ENCODE measurements around the gene ALG14. TPM values are rescaled to one million over a fixed set of nuclear protein-coding genes. Genes with fewer than 3 reads are reported as not detected.

The ALG14 gene
- total RNA-seq, 1 experiment from 2014 or later, result 5.7 TPM

- DNase-seq (ENCODE audit: low read depth, low spot score), result no peak
- BruUV-seq (replicated peaks), result no TSS peak
- no peak for TF ChIP-seq TCF7L2 (IDR thresholded peaks at IDR 0.05; ENCODE audit: borderline replicate concordance, extremely low read depth, insufficient read depth, insufficient read length)
- no peak for TF ChIP-seq FOSL1 (IDR thresholded peaks at IDR 0.05; ENCODE audit: low read depth)
- TF ChIP-seq SP1 (IDR thresholded peaks at IDR 0.05; ENCODE audit: low read depth), result no peak
- no peak for TF ChIP-seq YY1 (IDR thresholded peaks at IDR 0.05; ENCODE audit: extremely low read depth, insufficient replicate concordance, low read depth, low read length)
- no peak for TF ChIP-seq EZH2phosphoT487 (IDR thresholded peaks at IDR 0.05; ENCODE audit: borderline replicate concordance)
- no peak for TF ChIP-seq CBX3 (IDR thresholded peaks at IDR 0.05; ENCODE audit: low read depth)
- TF ChIP-seq, protein P1, sequence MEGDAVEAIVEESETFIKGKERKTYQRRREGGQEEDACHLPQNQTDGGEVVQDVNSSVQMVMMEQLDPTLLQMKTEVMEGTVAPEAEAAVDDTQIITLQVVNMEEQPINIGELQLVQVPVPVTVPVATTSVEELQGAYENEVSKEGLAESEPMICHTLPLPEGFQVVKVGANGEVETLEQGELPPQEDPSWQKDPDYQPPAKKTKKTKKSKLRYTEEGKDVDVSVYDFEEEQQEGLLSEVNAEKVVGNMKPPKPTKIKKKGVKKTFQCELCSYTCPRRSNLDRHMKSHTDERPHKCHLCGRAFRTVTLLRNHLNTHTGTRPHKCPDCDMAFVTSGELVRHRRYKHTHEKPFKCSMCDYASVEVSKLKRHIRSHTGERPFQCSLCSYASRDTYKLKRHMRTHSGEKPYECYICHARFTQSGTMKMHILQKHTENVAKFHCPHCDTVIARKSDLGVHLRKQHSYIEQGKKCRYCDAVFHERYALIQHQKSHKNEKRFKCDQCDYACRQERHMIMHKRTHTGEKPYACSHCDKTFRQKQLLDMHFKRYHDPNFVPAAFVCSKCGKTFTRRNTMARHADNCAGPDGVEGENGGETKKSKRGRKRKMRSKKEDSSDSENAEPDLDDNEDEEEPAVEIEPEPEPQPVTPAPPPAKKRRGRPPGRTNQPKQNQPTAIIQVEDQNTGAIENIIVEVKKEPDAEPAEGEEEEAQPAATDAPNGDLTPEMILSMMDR (IDR thresholded peaks at IDR 0.05 in 2 of 3, conservative IDR thresholded peaks at IDR 0.05 in 1 of 3; ENCODE audit: borderline replicate concordance in 1 of 3, insufficient read depth in 1 of 3, low read depth in 2 of 3, low read length in 2 of 3), result no peak
- no peak for TF ChIP-seq EGR1 (IDR thresholded peaks at IDR 0.05; ENCODE audit: low read depth)
- TF ChIP-seq JUND (IDR thresholded peaks at IDR 0.05), result no peak
- TF ChIP-seq POLR2A (IDR thresholded peaks at IDR 0.05; ENCODE audit: borderline replicate concordance, extremely low read depth, insufficient read depth, insufficient read length), result no peak
- TF ChIP-seq EZH2 (IDR thresholded peaks at IDR 0.05), result no peak
- POLR2A ChIA-PET, result no interaction called here
- Histone ChIP-seq H3K9me2 (ENCODE audit: insufficient read depth) (no peaks in the 10 kb centered on the region), H3K27me3 (ENCODE audit: insufficient read depth, low read length) (no peaks in the 10 kb centered on the region), H3K79me2 (ENCODE audit: insufficient read depth, low read length) (no peaks in the 10 kb centered on the region), H4K20me1 (ENCODE audit: insufficient read depth) (no peaks in the 10 kb centered on the region), H3K9ac (ENCODE audit: low read length) (no peak overlapping the region), H3K27ac (ENCODE audit: low read depth, low read length) (no peak overlapping the region), H2AFZ (ENCODE audit: low read depth, low read length, poor library complexity, severe bottlenecking) (no peak overlapping the region), H3K4me3 (replicated peaks in 1 of 2; ENCODE audit: low read depth in 1 of 2, low read length in 2 of 2) (no peak overlapping the region), H3K9me3 (ENCODE audit: control insufficient read depth in 1 of 2, insufficient read depth in 1 of 2, low read depth in 1 of 2, low read length in 2 of 2) (no peaks in the 10 kb centered on the region), H3K4me2 (ENCODE audit: low read length) (no peak overlapping the region), H3K36me3 (ENCODE audit: control insufficient read depth in 1 of 2, insufficient read depth in 2 of 2, low read length in 2 of 2) (no peaks in the 10 kb centered on the region), H3K4me1 (ENCODE audit: control insufficient read depth in 1 of 2, insufficient read depth in 2 of 2, low read length in 2 of 2) (peaks cover 0 to 12% of the 10 kb centered on the region in 2 experiments; a peak in 1 of 4 replicates)
- CTCF ChIA-PET, result no interaction called here
- ATAC-seq, result no peak
- RAD21 ChIA-PET (ENCODE audit: low non-redundant PET in 1 of 2, low total read pairs in 2 of 2, uncharacterized antibody in 2 of 2, unreplicated experiment in 2 of 2), result no interaction called here
- intact Hi-C loops (cut with micrococcal nuclease), result no loop called here
These were observed 99.3 kb downstream of the ALG14 start for GRCh38 chr1:94973309-94973922.

All from HCT116 (cell line).